ENCODE measurements around the gene UTF1. TPM values are rescaled to one million over a fixed set of nuclear protein-coding genes. Genes with fewer than 3 reads are reported as not detected.

UTF1 gene
- total and polyA plus RNA-seq, 9 donors = 0.06 to 9.3 (median 2.5) TPM; not detected in 2

DNA sequence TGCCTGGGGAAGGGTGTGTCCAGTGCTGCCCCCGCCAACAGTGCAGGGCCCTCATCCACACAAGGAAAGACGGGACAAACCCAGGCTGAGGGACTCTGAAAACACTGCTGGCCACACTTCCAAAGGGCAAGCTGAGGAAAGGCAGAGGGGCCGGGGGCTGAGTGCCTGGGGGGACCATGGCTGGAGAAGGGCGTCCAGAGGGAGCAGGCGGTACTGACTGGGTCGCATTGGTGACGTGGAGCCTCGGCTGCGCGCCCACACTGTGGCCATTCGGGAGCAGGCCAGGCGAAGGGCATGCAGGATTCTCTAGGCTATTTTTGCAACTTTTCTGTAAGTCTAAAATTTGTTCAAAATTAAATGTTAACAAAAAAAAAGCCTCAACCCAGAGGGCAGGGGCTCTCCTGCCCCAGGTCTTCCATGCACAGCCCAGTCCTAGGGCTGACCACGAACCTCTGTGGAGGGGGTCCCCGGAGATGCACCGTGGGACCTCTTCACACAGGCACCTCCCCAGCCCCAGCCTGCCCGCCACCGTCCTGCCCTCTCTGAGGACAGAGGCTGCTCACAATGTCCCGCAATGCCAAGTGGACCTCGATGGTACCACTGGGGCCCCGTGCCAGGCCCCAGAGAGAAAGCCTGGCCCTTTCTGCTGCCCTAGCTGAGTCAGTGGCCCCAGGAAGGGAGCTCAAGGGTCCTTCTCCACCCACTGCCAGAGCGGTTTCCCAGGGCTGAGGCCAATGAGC is 36.2 kb downstream of the UTF1 start:
- no peak overlapping the region for H3K27ac ChIP-seq
- H3K36me3 ChIP-seq = no peaks in the 10 kb centered on the region
- no peaks in the 10 kb centered on the region for H3K27me3 ChIP-seq
- DNase-seq = no peak
- intact Hi-C loops (cut with DNase I) = no loop called here
- no peak overlapping the region for H3K4me3 ChIP-seq
- peaks cover 3% of the 10 kb centered on the region for H3K4me1 ChIP-seq (ENCODE audit: insufficient read depth)
- no peaks in the 10 kb centered on the region for H3K9me3 ChIP-seq
- WGBS, 3 donors = 91 to 94% (median 91%) methylated on average over 21 of the region's 21 CpGs
- TF ChIP-seq, protein P1, sequence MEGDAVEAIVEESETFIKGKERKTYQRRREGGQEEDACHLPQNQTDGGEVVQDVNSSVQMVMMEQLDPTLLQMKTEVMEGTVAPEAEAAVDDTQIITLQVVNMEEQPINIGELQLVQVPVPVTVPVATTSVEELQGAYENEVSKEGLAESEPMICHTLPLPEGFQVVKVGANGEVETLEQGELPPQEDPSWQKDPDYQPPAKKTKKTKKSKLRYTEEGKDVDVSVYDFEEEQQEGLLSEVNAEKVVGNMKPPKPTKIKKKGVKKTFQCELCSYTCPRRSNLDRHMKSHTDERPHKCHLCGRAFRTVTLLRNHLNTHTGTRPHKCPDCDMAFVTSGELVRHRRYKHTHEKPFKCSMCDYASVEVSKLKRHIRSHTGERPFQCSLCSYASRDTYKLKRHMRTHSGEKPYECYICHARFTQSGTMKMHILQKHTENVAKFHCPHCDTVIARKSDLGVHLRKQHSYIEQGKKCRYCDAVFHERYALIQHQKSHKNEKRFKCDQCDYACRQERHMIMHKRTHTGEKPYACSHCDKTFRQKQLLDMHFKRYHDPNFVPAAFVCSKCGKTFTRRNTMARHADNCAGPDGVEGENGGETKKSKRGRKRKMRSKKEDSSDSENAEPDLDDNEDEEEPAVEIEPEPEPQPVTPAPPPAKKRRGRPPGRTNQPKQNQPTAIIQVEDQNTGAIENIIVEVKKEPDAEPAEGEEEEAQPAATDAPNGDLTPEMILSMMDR (IDR thresholded peaks at IDR 0.05) = no peak
- no peak for TF ChIP-seq EP300 (IDR thresholded peaks at IDR 0.05)

DNA sequence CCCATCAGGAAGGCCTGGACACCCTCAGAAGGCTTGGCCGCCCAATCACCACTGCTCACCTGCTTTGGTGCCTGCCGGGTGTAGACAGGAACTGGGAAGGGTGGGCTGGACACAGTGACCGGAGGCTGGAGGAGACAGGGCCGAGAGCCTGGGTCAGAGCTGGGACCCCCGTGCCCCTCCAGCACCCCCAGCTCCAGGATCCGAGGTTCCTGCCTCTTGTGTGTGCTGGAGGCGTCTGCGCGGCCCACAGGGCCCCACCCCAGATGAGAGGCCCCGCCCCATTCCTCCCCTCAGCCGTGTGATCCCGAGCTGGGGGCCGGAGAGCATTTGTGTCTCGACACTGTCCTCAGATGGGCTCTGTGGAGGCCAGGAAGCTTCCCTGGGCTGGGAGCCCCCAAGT is 37.3 kb downstream of the UTF1 start:
- H3K4me3 ChIP-seq = no peak overlapping the region
- intact Hi-C loops (cut with DNase I) = no loop called here
- DNase-seq = no peak
- H3K27me3 ChIP-seq = no peaks in the 10 kb centered on the region
- no peak overlapping the region for H3K27ac ChIP-seq
- TF ChIP-seq, protein P1 (IDR thresholded peaks at IDR 0.05) = no peak
- TF ChIP-seq EP300 (IDR thresholded peaks at IDR 0.05) (no peak), POLR2A (IDR thresholded peaks at IDR 0.05) (no peak)
- peaks cover 3% of the 10 kb centered on the region for H3K4me1 ChIP-seq (ENCODE audit: insufficient read depth)
- no peaks in the 10 kb centered on the region for H3K36me3 ChIP-seq
- no peaks in the 10 kb centered on the region for H3K9me3 ChIP-seq
- 80 to 88% (median 83%) methylated on average over 14 of the region's 14 CpGs for WGBS, 3 donors

DNA sequence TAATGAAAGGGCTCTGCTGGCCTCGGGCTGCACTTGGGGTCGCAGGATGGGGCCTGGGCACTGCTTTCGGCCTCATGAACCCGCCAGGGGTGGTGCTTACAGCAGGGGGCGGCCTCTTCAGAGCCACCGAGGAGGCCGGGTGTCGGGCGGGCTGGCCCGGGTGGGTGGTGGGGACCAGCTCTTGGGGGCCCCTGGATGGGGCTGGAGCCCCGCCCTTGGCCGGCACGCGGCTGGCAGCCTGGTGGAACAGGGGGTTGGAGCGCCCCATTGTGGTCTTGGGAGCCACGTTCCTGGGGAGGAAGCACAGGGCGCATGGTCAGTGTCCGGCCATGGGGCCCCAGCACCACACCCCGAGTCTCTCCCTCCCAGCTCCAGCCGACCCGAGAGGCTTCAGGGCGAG is 37.8 kb downstream of the UTF1 start:
- no peaks in the 10 kb centered on the region for H3K9me3 ChIP-seq
- no peak overlapping the region for H3K27ac ChIP-seq
- no peaks in the 10 kb centered on the region for H3K36me3 ChIP-seq
- H3K4me1 ChIP-seq (ENCODE audit: insufficient read depth) = no peaks in the 10 kb centered on the region
- WGBS, 3 donors = 88 to 91% (median 89%) methylated on average over 22 of the region's 22 CpGs
- no peaks in the 10 kb centered on the region for H3K27me3 ChIP-seq
- intact Hi-C loops (cut with DNase I) = no loop called here
- no peak for TF ChIP-seq POLR2A (IDR thresholded peaks at IDR 0.05)
- TF ChIP-seq, protein P1 (IDR thresholded peaks at IDR 0.05) = no peak
- TF ChIP-seq EP300 (IDR thresholded peaks at IDR 0.05) = no peak
- DNase-seq = no peak
- no peak overlapping the region for H3K4me3 ChIP-seq

DNA sequence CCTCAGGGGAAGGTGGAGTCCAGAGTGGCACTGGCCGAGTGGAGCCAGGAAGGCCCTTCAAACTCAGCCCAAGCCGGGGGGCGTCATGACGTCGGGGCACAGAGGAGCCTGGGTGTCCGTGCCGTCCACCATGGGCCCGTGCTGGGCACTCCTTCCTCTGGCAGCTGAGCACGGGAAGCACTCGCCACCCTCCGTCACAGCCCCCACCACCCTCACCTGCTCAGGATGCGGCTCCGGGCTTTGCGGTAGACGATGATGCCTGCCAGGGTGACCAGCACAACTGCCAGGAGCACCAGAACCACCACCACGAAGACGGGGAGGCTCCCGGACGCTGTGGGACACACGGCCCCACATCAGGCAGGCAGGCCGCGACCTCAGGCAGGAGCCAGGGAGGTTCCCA is 38.5 kb downstream of the UTF1 start:
- Histone ChIP-seq H3K4me3 (no peak overlapping the region), H3K36me3 (no peaks in the 10 kb centered on the region), H3K4me1 (ENCODE audit: insufficient read depth) (no peaks in the 10 kb centered on the region), H3K27ac (no peak overlapping the region), H3K9me3 (no peaks in the 10 kb centered on the region), H3K27me3 (no peaks in the 10 kb centered on the region)
- intact Hi-C loops (cut with DNase I) = no loop called here
- 90 to 96% (median 92%) methylated on average over 16 to 22 of the region's 22 CpGs for WGBS, 3 donors
- no peak for DNase-seq
- TF ChIP-seq POLR2A (IDR thresholded peaks at IDR 0.05) = no peak
- TF ChIP-seq EP300 (IDR thresholded peaks at IDR 0.05) = no peak
- TF ChIP-seq, protein P1 (IDR thresholded peaks at IDR 0.05) = no peak
